GM21786 (cell line): ENCODE data around the gene CETN3.
"Not testable (repeated sequence)": the region's sequence is repeated elsewhere in the genome, so short reads cannot be mapped to it uniquely, and the experiment has no call there.

ENCODE experiments used
- ATAC-seq: cut with Tn5 transposase; IDR thresholded peaks from one replicate; pipeline ENCODE4 v1.9.1; 2021; ENCODE audit not compliant: unreplicated experiment

Gene CETN3

GRCh38 chr5:90383903-90384302 lies 25.7 kb downstream of the CETN3 start:
- ATAC-seq, result no peak

- no peak for ATAC-seq
Observed at GRCh38 chr5:90381213-90381929, 28.2 kb downstream of the CETN3 start.

GRCh38 chr5:90379652-90380051 lies 29.9 kb downstream of the CETN3 start:
- no peak for ATAC-seq

- no peak for ATAC-seq
Observed at GRCh38 chr5:90378752-90379151, 30.8 kb downstream of the CETN3 start.

- ATAC-seq, result not testable (repeated sequence)
Observed at GRCh38 chr5:90371269-90371668, 38.3 kb downstream of the CETN3 start.

DNA sequence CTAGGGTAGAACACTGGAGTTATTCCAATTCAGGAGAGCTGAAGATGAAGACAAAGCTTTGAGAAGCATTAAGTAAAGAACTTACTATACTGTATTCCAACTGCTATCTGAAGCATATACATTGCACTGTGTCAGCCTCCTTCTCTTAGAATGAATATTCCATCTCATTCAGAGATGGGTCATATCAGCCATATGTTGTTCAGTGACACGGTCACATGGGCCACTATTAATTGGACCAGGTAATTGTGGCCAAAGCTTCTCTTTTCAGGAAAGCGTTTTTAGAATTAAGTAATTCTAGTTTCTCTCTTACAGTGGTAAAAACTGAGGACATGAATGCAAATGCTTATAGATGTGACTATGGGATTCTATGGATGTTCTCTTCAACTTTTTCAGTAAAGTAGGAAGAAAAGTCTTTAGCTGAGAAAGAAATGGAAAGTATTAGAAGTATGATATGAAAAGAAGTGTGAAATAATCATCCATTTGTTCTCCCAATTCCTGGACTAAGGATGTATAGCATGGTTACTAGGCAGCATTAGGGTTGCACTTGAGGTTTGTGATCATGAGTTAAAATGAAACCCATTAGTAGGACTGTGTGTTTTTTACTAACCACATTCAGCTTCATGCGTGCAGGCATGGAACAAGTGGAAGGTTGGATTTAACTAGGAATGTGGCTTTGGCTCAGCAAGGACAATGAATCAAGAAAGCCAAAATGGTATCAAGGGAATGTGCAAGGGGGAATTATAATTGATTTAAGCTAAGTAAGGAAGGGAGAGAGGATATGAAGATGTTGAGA lies 40.9 kb downstream of the CETN3 start:
- ATAC-seq, result peak; percentile 86

DNA sequence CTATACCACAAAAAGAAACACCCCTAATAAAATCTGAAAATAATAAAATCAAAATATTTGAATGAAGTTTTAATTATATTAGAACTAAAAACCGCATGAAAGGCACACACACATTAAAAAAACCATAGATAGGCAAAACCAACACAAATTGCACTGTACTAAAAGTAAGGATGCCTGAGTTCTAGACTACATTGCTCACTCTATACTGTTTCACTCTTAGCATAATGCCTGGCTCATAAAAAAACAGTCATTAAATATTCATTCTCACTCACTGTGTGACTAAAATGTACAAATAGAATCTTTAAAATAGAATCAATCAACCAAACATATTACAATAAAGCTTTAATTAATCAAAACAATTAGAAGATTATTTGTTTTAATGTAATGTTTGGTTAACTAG lies 41.7 kb downstream of the CETN3 start:
- no peak for ATAC-seq

DNA sequence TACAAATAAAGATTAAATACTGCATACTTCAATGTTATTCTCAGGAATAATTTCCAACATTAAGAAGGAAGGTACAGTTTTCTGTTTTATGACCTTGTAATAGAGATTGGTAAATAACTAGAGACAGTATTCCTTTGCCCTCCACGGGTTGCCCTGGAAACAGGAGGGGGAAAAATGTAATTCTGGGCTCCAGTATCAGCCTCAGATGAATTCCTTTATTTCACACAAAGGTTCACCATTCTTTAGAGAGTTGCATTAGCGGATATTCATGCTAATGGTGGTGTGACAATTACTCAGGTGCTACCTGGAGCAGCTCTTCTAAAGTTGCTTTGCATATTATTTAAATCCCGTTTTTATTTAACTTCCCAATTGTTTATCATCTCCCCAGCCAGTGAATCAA lies 42.6 kb downstream of the CETN3 start:
- no peak for ATAC-seq

DNA sequence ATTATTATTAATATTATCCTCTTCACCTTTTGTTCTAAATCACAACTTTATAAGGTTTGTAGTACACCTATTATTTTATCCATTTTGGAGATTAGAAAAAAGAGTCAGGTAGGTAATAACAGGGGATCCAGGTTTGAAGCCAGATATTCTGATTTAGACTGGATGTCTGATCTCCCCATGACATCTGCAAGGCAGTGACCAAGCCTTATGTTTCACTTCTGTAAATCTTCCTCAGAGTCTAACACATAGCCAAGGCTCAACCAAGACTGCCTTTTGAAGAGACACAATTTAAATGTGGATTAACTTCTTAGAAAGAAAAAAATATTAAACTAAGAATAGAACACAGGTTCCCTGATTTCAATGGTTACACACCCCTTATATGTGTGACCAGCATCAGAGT lies 44.2 kb downstream of the CETN3 start:
- no peak for ATAC-seq

GRCh38 chr5:90359073-90359920 lies 50.3 kb downstream of the CETN3 start:
- no peak for ATAC-seq

- ATAC-seq, result no peak
Observed at GRCh38 chr5:90356622-90357021, 52.9 kb downstream of the CETN3 start.

DNA sequence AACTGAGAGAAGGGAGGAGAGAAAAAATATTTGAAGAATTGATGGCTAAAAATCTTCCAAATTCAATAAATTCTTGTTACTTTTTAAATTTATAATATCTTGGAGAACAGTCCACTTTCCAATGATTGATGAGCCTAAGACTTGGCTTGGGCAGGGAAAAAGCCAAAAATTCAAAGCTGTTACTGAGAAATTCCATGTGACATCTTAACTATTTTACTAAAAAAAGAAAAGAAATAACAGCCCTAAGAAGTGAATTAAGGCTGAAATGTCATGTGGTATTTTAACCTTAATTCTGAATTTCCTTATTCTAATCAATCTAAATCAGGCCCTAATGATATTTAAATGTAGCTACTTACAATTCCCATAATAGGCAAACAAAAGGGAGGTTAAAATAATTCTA lies 53.4 kb downstream of the CETN3 start:
- ATAC-seq, result no peak

DNA sequence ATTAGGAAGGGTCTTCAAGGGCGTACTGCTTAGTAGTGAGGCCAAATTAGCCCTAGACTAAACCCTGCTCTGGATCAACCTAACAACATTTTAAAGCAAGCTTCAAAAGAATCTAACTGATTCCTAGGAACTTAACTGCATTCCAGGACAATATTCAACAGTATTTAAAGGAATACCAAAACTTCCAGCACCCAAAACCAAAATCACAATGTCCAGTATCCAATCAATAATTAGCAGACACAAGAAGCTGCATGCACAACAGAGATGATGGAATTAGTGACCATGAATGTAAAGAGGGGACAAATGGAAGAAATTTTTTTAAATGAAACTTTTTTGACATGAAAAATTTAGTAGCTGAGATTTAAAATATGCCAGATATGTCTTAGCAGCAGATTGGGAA lies 53.9 kb downstream of the CETN3 start:
- ATAC-seq, result no peak

- peak; percentile 85 for ATAC-seq
Observed at GRCh38 chr5:90353254-90353653, 56.3 kb downstream of the CETN3 start.

- no peak for ATAC-seq
Observed at GRCh38 chr5:90351101-90351500, 58.5 kb downstream of the CETN3 start.

GRCh38 chr5:90347462-90347861 lies 62.1 kb downstream of the CETN3 start:
- peak; percentile 90 for ATAC-seq

DNA sequence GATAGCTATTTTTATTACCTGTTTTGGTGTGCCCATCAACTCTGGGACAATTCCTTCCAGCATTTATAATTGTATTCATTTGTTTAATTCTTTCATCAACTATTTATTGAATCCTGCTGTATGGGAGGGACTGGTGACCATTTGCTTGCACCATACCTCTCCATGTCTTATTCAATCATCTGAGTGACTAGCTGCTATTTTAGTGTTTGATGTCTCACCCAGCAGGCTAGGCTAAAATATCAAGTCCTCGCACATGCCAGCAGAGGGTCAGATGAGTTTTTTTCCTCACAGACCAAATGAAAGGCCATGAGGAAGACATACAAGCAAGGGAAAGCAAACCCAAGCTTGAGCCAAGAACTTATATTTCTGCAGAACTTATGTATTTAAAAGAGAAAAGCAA lies 63.9 kb downstream of the CETN3 start:
- ATAC-seq, result no peak

DNA sequence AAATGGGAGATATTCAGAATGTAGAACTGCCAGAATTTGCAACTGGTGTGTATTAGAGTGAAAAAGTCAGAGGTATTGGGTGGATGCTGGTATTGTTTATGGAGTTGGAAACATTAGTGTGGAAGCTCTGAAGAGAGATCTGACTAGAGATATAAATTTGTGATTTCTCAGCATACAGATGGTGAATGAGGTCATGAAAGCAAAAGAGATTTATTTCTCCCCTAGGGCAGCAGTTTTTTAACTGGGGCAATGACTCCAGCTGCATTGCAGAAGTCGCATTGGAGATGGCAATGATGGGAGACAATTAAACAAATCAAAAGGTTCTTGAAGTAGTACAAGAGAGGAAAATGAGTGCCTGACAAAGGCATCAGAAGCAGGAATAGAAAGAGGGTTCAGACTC lies 64.9 kb downstream of the CETN3 start:
- ATAC-seq, result no peak

DNA sequence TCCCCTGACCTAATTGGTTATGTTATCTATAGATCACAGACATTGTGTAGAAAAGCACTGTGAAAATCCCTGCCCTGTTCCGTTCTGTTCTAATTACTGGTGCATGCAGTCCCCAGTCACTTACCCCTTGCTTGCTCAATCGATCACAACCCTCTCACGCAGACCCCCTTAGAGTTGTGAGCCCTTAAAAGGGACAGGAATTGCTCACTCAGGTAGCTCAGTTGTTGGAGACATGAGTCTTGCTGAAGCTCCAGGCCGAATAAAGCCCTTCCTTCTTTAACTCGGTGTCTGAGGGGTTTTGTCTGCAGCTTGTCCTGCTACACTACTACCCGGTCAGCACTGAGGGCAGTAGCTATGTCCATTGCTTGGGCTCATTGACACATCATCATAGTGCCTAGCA lies 65.8 kb downstream of the CETN3 start:
- ATAC-seq, result not testable (repeated sequence)

DNA sequence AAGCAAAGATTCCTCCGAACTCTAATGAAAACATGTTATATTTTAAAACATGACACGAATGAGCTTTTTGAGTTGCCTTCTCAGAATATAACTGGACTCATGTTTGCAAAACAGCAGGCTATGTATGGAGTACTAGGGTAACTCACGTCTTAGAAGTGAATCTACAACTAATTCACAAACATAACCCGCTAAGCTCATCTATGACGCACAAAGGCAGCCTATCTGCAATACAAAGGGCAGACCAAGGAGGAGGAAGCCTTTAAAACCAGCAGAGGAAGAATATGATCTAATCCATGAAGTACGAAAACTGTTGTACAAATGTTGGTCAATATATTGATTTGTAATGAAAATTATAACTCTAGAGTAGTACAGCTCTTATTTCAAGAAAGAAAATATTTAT lies 67.0 kb downstream of the CETN3 start:
- no peak for ATAC-seq
